ENCODE results near the gene GSE1.

Gene GSE1

DNA sequence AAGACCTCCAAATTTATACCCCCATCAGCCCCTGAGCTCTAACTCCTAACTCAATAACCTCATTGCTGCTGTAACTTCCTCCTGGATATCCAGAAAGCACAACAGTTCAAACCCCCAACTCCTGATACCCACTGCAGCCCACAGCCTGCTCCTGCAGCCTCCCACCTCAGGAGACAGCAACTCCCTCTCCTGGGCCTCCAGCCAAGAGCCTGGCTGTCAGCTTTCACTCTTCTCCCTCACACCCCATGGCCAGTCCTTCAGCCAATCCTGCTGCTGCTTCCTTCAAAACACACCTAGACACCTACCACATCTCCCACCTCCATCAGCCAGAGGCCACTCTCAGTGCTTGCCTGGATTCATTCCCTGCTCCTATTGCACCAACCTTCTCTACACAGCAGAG is 70.2 kb downstream of the GSE1 start:
- DNase-seq, result no peak

DNA sequence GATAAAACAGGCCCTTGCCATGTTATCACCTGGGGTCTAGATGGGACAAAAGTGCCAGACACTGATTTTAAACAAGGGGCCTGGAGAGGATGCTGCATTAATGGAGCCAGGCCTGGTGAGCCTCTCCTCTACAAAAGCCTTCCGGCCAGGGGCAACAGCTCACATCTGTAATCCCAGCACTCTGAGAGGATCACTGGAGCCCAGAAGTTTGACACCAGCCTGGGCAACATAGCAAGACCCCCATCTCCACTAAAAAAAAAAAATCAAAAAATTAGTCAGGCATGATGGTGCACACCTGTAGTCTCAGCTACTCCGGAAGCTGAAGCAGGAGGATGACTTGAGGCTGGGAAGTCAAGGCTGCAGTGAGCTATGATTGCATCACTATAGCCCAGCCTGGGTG is 72.1 kb downstream of the GSE1 start:
- no peak for DNase-seq

DNA sequence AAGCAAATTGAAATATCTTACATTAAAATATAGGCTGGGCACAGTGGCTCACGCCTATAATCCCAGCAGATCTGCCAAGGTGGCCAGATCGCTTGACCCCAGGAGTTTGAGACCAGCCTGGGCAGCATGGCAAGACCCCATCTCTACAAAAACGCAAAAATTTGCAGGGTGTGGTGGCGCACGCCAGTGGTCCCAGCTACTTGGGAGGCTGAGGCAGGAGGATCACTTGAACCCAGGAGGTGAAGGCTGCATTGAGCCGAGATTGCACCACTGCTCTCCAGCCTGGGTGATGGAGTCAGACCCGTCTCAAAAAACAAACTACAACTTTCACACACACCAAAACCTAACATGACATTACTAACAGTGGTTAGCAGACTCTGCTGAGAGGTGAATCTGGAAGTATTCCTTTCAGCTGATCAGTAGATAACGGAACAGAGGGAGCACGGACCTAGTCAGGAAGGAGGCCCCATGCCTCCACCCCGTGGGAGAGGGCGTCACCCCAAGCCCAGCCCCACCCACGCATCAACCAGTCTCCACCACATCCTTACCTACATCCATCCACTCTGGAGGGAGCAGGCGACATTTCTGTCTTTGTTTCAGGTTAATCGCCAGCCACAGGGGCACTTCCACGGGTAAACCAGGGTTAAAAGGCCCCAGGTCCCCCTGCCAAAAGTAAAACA is 73.9 kb downstream of the GSE1 start:
- DNase-seq, result no peak

DNA sequence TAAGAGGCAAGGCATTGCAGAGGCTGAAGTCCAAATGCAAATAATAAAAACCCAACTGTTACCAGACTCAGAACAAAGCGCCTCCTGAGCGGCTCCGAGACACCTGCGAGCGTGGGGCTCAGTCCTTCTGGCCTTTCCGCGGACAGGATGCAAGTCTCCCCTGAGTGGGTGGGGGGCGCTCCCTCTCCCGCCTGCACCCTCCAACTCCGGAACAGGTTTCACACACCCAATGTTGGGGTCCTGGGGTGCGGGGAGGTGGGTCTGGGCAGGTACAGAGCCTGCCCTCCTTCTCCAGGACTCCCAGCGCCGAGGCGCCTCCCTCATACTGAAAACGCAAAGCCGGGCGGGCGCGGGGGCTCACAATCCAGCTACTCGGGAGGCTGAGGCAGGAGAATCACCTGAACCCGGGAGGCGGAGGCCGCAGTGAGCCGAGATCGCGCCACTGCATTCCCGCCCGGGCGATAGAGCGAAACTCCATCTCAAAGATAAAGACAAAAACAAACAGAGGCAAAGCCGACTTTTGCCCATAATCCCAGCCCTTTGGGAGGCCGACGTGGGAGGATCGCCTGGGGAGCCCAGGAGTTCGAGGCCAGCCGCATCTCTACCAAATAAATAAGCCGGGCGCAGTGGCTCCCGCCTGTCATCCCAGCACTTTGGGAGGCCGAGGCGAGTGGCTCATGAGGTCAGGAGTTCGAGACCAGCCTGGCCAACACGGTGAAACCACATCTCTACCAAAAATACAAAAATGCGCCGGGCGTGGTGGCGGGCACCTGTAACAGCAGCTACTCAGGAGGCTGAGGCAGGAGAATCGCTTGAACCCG is 74.7 kb downstream of the GSE1 start:
- DNase-seq, result no peak

DNA sequence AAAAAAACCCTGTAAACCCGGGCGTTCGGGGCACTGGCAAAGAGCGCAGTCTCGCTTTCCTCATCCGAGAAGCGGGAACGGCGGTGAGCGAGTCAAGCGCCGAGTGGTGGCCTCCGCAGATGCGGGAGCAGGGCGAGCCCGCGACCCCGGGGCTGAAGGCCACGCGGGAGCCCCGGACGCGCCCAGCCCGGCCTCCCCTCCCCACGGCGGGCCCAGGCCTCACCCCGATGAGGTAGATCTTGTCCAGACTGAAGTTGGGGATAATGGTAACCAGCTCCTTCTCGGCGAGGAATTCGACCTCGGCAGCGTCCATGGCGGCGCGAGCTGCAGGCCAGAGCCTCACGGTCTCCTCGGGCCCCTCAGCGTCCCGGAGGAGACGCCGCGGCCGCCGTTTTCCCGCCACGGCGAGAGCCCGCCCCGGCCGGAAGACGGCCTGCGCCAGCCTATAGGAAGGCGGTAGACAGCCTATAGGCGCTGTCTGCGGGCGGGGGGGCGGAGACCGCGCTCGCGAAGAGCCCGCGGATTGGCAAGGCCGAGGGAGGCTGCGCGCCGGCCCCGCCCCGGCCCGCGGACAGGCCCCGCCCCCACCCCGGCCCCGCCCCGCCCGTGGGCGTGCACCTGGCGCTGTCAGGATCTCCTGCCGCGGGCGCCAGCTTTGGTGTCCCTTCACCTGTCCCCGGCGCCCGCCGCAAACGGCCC is 75.6 kb downstream of the GSE1 start, which contains the start of gene GINS2:
TSS of gene GINS2 (minus strand) at position 369 of the 699 bp plus-strand sequence. CDS start at position 313, 56 bp downstream.
- DNase-seq, result peak; percentile 69 to 83

DNA sequence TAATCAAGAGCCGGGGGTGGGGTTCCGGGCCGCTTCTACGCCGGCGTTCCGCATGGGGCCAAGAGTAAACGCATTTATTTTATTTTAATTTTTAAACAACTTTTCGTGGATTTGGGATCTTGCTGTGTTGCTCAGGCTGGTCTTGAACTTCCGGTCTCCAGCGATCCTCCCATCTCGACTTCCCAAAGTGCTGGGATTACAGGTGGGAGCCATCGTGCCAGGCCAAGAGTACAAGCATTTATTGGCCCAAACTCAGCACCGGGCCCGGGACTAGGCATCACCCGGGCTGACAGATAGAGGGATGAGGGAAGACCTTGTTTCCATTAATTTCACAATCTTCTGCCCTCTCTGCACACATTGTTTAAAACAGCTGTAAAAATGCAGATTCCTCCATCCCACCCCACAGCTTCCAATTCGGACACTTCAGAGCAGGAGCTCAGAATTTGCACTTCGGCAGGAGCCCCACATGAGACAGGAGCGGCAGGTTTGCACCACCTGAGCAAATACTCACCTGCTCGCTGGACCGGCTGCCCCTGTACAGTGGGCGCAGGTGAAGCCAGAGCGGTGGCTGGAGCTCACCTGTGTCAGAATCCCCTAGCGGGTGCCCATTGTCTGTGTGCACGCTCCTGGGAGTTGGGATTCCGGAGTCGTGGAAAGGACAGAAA is 76.3 kb downstream of the GSE1 start:
- no peak for DNase-seq

DNA sequence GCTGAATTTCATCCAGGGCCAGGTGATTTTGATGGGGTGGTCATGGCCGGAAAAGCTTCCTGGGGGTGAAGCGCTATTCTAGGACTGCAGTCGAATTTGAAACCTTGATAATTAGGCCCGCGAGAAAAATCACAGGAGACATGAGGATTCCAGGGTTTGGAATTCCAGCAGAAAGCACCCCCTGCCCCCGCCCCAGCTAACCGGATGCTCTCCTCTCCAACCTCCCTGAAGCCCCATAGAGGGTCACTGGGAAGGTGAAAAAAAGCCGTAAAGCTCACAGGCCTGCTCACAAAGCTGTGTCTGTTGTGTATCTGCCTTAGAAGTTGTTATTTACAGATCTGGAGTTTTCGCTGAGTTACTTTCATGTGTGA is 76.8 kb downstream of the GSE1 start:
- DNase-seq, result no peak

DNA sequence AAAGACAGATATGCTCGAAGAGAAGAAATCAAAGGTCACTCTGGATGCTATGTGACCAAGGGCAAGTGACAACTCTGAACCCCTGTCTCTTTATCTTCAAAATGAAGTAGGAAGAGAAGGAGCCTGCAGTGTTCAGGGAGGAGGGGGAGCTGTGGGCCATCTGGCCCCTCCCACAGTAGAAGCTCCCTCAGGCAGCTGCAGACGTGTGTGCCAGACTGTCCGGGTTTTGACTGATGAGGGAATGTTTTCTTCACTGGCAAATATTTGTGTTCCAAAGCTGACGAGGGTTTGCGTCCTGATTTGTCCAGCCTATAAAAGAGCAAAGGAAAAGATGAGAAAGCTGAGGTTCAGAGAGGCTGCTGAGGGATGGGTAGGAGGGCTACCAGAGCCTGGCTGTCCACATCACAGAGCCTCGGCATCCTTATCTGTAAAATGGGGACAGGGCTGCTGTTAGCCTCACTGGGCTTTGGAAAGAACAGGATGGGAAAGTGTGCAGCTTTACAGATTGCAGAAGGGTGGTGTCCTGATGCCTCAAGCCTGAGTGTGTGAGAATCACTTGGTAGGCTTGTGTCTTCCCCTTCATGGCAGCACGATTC is 77.4 kb downstream of the GSE1 start:
- no peak for DNase-seq

DNA sequence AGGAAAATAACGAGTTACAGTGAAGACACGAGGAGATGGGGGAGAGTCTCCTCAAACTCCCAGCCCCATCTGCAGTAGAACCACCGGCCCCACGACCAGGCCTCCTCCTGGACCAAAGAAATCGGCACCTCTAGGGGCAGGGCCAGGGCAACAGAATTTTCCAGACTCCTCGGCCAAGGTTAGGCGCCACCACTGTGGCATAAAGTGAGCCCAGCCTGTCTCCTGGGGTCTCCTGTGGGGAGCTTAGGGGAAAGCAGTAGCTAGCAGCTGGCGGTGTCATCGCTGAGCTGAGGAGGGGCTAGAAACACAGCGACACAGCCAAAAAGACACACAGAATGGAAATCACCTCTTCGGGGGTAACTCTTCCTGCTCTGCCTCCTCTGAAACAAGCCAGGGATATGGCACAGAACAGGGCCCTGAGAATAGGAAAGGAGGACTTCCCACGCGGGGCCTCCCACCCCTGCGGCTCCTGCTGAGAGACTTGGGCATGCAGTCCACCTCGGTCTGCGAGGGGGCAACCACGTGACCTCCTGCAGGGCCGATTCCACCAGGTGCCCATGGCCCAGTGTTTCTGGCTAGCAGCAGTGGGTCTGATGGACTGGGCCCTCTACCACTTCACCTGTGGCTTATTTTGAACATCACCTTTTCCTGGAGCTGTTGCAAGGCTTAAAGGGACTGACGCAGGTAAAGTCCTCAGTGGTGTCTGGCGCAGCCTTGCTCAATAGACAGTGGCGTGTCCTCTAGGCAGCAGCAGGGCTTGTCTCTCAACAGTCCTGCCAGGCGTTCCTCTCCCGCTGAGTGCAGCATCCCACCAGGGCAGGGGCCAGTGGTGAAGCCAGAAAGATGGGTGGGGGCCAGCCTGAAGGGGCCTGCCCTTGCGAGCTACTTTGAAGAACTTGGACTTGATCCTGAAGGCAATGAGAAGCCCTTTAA is 82.3 kb downstream of the GSE1 start:
- no peak for DNase-seq

DNA sequence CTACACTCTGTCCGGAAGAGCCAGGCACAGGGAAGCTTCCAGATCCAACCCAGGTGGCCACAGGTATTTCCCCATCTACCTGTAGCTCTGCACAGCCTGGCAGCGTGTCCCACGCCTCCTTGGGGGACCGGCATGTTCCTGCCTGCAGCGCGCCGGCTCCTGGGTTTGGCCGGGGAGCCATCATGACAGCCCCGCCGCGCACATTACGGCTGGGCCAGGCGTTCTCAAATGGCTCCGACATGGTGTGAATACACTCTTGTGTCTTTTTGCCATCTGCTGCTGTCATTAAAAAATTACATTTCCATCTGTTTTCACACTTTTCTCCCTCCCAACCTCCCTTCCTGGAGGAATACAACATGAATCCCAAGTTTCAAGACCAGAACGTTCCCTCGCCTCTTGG is 83.7 kb downstream of the GSE1 start:
- DNase-seq, result no peak

DNA sequence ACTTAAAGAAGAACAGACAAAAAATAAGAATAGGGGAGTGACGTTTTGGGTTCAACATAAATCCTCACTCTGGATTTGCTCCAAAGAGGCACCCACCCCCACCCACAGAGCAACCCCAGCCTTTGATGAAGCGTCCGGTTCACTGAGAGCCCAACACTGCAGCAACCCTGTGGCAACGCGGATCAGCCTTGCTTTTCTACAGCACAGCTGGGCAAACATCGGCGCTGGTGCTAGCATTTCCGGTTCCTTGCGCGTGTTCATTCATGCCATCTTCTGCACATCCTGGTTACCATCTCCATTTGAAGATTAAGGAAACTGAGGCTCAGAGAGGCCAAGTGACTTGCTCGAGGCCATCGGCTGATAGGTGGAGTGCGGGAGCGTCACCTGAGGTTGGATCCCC is 84.3 kb downstream of the GSE1 start:
- DNase-seq, result no peak

DNA sequence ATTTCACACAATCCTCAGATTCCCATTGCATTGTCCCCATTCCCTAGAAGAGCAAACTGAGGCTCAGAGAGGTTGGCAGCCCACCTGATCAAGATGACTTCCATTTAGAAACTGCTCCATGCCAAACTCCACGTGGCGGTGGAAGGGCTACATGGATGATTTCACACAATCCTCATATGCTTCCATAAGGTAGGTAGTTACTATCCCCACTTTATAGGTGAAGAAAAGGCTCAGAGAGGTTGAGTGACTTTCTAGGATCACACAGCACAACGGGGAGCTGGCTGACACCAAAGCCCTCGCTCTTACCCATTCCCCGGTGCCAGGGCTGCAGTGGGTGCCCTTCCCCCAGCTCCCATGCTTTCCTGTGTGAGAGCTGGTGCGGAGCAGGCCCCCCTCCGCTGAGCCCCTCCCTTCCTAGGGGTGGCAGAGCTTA is 85.4 kb downstream of the GSE1 start:
- no peak for DNase-seq

DNA sequence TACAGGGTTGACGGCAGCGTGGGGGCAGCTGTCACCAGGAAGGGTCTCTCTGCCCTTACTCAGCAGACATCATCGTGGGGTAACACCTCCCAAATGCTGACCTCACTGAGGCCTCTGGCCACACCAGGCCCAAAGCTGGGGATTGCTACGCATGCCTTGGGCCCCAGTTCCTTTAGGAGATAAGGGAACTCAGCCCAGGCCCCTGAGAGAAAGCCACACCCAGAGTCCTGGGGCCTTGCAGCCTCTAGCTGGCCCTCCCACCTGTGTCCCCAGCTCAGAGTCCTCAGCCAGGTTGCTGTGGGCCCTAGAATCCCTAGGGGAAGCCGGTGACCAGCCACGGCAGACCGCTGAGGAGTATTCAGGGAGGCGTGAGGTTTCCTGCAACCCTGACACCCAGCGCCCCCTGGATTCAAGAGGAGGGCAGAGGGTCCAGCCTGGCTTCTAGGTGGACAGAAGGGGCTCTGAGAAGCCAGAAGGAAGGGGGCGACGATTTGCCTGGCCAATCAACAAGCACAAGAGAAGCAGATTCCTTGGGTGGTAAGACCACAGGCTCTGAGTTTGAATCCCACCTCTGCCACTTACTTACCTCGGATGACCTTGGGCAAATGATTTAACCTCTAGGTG is 85.9 kb downstream of the GSE1 start:
- DNase-seq, result no peak

DNA sequence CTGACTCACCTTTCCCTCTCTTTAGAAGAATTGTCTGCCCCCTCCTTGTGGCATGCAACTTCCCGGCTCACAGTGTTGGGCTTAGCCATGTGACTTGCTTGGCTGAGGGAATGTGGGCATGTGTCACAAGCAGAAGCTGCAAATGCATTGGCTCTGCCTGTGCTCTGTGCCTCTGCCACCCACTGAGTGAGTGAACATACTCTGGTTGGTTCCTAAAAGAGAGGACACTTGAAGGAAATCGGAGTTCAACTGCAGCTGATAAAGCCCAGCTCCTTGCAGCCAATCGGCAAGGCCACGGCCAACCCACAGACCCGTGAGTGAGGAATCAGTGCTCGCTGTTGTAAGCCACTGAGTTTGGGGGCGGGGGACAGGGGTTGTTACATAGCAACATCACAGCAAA is 86.5 kb downstream of the GSE1 start:
- no peak for DNase-seq

DNA sequence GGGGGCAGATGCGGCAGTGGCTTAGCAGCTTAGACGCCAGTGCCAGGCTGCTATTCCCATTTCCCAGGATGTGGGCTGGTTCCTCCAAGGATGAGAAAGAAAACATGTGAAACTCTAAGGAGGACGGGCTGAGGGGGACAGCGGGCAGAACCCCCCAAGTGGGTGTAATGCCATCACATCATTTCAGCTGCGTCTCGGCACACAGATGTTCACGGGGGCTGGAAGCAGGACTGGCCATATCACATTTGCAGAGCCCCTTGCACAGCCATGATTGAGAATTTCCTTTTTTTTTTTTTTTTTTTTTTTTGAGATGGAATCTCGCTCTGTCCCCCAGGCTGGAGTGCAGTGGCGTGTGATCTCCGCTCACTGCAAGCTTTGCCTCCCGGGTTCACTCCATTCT is 90.9 kb downstream of the GSE1 start:
- DNase-seq, result no peak

DNA sequence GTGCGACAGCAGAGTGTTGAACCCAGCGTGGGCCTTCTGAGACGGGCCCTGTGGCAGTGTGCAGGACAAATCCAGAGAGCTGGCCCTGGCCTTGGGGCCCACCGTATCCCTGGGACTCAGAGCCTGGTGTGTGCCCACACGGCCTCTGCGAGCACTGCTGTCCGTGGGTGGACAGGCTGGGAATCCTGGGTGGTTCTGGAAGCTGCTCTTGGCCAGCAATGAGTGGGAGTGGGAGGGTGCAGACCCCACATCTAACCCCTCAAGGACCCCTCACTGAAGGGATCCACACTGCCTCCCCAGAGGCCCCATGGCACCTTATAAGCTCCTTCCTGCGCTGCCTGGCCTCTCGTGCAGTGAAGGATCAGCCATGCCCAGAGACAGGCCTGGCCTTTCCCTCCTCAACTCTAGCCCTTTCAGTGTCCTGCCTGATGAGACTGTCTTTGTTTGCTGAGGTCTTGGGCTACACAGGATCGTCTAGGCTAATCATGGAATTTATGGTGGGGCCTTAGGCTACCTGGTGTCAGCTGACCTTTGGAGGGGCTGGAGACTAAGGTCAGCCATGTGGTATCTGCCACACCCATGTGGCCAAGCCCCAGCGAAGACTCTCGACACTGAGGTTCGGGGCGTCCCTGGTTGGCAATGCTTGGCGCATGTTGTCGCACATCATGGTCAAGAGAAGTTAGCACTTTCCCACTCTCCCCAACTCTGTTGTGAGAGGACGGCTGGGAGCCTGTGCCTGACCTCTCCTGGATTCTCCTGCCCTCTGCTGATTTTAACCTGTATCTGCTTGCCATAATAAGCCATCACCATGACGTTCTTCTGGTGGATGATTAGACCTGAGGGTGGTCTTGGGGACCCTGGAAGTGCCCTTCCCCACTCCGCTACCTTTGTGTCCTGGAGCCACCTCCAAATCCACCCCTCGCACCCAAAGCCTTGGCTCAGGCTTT is 92.1 kb downstream of the GSE1 start:
- DNase-seq, result no peak

DNA sequence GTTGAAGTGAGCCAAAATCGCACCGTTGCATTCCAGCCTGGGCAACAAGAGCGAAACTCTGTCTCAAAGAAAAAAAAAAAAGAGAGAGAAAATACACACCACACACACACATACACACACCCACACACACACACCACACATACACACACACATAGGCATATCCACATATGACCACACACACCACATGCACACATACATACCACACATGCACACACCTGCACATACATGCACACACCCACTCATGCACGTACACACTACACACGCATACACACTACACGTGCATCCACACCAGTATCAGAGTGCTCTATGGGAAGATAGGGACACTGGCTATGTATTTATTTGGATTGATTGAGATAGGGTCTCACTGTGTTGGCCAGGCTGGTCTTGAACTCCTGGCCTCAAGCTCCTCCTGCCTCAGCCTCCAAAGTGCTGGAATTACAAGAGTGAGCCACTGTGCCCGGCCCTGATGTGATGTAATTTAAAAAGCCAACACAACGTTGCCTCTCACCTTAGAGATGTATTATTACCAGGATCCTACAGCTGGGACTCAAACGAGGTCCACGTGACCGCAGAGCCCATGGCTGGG is 93.4 kb downstream of the GSE1 start:
- no peak for DNase-seq

DNA sequence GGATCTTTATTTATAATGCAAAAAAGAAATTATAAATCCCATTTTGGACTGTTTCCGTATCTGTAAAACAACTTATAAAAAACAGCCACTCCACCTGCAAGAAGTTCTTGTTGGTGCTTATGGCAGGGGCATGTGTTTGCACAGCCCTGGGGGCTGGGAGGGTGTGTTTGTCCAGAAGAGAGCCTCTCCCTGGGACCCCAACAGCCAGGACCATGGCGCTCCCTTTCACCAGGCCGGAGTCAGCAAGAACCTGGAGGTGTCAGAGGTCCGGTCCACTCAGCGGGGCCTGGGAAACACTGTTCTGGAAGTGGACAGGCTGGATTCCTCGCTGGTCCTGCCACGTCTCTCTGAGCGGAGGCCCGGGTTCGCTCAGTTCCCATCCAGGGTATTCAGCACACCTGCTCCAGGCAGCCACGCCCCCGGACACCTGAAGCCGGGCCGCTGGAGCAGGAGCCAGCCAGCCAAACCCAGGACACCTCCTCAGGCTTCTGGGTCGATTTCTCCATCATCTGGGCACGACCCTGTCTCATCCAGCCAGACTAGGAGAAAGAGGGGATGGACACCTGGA is 94.5 kb downstream of the GSE1 start:
- DNase-seq, result no peak

DNA sequence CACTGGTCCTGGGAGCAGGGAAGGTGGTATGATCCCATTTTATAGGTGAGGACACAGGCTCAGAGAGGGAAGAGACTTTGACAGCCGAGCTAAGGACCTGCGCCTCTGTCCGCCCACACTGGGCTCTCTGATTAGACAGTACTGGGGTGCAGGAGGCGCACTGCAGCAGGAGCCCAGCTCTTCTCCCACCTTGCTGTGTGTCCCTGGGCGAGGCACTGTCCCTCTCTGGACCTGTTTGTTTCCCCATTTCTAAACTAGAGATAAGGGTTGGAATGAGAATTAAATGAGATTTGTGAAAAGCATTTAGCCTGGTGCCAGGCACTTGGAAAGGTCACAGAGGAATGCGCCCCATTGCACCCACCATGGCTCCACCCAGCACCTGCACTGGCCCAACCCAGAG is 95.2 kb downstream of the GSE1 start:
- no peak for DNase-seq
